ENCODE results near the gene TAS1R2.
"Not testable (repeated sequence)": the region's sequence is repeated elsewhere in the genome, so short reads cannot be mapped to it uniquely, and the experiment has no call there.

Gene TAS1R2

DNA sequence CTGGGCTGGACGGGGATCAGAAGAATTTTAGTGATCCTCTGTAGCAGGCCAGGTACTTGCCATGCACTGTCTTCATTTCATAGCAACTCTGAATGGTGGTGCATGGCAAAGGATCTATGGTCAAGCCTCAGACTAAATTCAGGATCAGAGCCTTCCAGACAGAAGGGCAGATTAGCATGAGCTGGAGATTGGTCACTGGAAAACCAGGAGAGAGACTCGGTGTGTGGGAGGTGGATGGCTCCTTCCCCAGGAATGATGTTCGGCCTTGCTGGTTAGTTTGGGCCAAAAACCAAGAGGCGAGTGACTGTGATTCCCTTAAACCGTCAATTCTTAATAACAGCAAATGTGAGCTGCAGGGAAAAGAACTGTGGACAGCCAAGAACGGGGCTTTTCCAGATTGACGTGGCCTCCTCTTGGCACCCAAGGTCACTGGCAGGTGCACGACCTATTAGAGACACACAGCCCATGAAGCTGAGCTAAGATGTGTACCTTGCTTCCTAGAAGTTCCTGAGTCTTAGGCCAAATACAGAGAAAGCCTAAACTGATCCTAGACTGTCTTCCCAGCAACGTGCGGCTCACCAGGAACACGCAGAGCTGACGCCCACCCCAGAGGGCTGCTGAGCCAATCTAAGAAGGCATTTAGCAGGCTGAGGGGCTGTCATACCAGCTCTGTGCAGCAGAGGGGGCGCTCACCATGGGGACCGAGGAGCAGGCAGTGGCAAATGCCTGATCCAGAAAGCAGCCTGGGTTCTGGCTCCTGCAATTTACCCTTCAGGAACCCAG lies 24.4 kb upstream of the TAS1R2 start:
- DNase-seq: peak; percentile 1

DNA sequence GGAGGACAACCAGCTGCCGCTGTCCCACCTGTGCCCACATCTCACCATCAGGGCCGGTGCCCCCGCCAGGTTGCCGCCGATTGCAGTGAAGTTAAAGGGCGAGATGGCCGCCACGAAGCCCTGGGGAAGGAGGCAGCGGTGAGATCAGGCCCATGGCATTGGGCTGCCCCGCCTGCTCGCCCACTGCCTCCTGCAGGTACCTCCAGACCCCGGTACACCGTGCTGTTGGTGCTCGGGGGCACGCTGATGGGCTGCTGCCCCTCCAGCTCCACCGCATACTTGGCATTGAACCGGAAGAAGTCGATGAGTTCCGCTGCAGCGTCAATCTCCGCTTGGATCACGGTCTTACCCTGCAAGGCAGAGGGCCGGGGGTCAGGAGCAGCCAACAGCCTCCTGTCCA lies 23.6 kb upstream of the TAS1R2 start:
- DNase-seq: no peak

DNA sequence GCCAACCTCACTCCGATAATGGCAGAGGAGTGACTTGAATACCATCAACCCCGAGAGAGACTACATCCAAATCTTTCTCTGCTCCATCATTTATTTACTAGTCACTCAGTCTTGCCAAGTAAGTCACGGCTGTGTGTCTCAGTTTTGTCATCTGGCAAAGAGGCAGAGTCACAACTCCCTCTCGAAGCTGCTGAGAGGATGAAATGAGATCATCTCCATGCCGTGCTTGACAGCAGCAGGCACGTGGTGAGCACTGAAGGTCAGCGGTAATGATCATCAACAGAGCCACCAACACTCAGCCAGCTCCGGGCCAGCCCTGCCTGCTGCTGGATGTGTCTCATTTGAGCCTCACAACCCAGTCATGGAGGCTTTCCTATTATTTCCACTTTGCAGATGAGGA lies 23.0 kb upstream of the TAS1R2 start:
- no peak for DNase-seq

DNA sequence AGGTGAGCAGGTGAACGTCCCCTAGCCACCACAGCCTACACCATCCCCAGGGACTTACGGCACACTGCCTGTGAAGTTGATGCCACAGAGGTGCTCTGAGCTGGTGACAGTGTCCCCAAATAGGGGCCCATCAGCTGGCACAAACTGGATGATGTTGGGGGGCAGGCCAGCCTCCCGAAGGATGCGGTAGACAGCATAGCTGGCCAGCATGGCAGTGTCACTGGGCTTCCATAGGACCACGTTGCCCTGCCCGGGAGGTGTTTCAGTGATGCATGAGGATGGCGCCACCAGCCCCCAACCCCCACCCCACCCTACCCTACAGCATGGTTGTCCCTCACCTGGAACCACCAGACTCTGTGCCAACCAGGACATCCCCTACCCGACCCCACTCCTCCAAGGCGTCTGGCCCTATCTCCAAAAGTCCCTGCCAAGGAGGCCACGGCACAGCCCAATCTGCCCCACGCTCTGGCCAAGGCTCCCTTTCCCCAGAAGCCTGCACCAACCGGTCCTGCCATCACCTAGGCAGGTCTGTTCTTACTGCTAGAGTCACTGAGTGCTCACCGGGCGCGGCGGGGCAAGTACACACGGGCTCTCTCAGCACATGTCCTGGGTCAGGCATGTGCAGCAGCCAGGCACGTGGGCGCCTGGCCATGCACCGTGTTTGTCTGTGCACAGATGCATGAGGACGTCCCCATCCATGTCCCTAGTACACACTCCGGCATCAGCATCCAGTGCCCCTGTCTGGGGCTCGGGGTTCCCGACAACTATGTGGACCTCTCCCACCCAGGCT lies 22.4 kb upstream of the TAS1R2 start:
- DNase-seq: no peak

DNA sequence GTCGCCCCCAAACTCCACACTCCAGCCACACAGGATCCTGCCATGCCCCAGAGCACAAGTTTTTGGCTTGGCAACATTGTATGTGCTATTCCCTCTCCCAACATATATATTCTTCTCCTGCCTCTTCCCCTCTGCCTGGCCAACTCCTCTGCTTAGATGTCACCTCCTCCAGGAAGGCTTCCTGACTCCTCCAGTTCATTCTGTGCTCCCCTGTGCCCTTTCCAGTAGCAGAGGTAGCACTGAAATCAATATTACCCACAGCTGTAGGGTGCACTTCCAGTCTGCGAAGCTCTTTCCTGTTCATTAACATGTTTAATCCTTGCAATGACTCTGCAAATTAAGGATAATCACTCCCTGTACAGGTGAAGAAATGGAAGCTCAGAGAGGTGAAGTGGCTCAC lies 21.7 kb upstream of the TAS1R2 start:
- no peak for DNase-seq

DNA sequence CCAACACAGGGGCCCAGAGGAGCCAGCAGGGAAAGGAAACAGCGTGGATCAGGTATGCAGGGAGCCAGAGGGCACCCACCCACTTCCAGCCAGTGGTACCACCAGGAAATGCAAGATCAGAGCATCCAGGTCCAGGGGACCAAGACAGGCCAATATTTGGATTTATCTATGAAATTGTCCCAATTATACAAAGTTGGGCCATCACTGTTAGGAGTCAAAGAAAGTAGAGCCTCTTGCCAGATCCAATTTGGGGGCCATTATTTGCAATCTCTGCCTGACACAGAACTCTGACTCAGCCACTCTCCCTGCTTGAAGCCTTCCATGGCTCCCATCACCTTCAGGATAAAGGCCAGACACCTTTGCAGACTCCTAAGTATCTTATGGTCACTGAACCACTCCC lies 21.1 kb upstream of the TAS1R2 start:
- DNase-seq: no peak

DNA sequence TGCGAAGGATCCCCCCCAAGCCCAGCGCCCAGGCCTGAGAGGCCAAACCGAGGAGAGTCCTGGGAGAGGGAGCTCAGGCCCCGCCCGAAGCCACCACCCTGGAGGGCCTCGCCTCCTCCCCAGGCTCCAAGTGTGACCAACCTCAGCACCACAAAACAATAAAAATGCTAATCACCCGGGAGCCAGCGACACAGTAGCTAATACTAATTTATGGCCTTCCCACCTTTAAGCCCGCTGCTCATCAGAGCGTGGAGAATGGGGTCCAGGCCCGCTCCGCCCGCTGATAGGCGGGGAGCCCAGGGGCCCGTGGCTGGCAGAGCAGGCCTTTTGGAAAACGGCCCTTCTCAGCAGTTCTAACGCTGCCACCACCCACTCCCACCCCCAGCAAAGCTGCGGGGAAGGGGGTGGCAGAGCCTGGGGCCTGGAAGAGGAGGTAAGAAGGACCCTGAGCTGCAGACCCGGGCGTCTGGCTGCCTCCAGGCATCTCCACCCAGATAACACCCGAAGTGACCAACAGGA lies 20.4 kb upstream of the TAS1R2 start:
- DNase-seq: no peak

DNA sequence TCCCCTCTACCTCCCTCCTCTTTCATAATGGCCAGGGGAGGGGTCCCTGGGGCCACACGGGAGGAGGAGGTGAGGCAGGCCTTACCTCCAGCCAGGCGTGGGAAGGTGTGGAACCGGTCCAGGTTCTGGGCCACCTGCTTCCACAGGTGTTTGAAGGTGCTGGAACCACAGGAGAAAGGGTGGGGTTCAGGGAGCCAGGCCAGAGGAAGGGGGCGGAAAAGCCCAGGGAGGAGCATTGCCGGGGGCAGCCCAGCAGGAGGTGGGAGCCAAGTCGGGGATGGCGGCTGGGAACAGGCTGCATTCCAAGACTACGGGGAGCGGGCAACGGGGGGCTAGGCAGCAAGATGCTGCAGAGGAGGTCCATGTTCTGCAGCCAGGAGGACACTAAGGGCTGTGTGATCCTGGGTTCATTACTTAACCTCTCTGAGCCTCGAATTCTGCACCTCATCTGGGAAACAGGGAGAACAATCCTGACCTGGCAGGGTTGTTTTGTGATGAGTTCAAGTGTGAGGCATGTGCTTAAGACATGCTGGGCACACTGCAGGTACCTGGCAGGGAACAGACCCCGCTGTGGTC lies 19.8 kb upstream of the TAS1R2 start:
- no peak for DNase-seq

DNA sequence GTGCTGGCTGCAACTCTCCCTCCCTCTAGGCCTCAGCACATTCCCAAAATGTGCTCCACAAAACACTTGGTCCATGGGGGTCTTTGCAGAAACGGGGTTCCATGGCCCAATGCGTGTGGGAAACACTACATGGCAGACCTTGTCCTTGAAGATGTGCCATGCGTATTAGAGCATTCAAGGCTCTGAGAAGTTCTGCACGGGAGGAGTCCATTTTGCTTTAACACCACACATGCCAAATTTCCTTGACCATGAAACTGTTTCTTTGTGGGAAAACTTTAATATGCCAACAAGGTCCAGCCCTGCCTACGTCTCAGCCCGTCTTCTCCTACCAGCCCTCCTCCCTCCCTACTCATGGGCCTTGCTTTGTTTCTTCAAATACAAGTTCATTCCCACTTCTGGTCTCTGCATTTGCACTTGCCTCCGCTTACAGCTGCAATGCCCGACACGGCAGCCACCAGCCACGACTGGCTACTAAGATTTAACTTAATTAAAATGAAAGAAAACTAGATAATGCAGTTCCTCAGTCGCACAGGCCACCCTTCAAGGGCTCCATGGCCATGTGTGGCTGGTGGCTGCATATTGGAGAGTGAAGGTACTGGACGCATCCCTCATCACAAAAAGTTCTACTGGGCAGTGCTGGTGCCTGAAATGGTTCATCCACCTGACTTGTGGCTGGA lies 19.2 kb upstream of the TAS1R2 start:
- no peak for DNase-seq

DNA sequence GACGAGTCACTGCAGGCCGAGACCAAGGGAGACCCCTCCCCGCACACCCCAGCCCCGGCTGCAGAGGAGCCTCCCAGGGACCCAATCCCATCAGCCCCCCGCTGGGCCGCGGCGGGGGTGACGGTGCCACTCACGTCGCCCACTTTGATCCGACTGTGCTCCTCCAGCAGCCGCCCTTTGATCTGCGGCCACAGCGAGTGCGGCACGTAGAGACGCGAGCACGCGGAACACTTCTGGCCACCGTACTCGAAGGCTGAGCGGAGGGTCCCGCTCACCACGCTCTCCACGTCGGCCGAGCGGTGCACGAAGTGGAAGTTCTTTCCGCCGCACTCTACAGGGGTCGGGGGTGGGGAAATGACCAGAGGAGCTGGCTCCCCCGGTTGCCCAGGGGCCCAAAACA lies 17.8 kb upstream of the TAS1R2 start:
- DNase-seq: no peak

DNA sequence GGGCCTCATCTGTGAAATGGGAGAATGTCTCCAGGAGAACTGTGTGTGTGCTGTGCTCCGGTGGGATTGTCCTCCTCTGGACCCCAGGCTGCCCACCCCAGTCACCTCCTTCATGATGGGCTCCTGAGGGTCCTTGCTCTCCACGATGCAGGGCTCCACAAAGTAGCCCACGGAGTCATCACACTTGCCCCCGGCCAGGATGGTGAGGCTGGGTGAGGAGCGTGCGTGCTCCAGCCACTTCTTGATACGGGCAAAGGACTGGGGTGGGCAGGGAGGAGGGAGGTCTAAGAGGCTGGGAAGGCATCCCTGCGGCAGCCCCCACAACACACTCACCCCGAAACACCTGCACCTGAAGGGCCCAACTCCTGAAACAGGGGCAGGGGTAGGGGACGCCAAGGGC lies 16.8 kb upstream of the TAS1R2 start:
- no peak for DNase-seq

DNA sequence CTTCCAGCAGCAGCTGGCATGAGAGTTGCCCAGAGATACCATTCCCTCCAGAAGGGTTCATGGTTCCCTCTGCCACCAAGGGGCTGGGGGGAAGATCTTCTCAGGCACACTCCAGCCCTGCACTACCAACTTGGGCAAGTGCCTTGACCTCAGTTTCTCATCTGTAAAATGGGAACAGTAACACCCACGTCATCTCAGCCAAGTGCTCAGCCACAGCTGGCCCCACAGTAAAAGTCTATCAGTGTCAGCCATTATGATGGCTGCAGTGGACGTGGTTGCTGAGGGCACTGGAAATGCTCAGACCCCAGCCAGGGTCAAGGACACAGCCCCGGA lies 16.3 kb upstream of the TAS1R2 start:
- DNase-seq: no peak

DNA sequence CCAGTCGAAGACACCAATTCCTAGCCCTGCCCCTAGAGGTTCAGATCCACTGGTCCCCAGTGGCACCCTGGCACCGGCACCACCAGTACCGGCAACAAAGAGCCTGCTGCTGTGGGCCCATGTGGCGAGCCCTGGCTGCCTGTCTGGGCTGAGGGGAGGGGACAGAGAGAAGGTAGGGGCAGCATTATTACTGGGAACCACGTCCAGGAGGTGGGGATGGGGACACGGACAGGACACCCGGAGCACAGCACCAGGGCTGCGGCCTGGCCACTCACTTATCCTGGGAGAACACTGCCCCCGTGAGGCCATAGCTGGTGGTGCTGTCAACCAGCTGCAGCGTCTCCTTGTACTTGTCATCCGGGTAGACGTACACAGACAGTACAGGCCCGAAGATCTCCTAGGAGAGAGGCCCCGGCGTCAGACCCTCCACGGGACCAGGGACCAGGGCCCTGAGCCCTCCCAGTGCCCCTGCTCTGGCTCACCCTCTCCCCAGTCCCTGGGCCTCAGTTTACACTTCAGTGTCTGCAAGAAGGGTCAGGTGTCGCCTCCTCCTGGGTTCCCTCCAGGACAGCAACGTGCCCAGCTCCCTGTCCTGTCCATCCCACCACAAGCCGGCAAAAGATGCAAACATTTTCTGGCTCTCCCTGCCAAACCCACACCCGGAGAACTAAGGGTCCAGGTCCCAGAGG lies 15.8 kb upstream of the TAS1R2 start:
- peak; percentile 18 for DNase-seq

DNA sequence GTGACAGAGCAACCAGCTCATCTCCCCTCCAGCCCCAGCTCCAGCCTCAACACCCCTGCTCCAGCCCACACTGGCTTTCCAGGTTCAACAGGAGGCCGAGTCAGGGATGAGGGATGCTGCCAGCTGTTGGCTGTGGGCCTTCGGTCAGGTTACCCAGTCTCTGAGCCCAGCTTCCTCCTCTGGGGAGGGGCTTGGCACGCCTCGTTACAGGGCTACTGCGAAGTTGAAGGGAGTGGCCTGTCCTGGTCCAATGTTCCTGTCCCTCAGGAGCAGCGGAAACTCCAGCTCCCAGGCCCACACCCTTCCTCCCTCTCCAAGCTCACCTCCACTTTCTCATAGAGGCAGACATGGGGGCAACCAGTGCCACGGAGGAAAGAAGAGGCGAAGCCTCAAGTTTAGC lies 15.1 kb upstream of the TAS1R2 start:
- no peak for DNase-seq

DNA sequence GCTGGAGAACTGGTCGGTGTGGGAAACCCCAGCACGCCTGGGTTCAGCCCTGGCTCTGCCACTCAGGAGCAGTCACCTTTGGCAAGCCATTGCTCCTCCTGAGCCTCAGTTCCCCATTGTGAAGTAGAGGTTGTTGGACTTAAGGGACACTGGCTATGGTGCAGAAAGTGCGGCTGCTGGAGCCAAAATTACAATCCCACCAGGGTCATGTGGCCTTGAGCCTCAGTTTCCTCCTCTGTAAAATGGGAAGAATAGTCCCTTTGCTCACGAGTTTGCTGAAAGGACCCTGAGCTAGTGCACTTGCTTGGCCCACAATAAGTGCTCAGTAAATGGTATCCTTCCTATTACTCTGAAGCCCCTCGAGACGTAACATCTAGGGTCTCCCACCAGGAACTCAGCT lies 14.6 kb upstream of the TAS1R2 start:
- no peak for DNase-seq

DNA sequence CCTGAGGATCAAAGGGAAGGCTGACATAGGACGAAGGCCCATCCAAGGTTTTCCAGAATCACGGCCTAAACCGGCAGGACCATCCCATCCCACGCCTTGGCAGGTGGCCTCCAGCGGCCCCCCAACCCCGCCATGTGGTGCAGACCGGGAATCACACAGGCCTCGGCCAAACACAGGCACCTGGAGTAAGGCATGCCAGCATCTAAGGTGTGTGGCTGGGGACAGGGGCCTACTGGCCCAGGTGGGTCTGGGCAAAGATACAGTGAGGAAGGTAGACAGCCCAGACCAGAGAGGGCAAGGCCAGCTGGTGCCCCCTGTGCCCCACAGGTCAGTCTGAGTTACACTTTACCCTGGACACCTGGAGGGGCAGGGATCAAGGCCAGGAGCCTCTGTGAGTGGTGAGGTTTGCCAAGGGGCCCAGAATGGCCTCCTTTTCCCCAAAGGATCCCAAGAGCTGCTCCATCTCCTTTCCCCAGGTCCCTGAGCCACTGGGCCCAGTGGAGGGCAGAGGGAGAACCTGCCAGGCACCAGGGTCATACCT lies 12.7 kb upstream of the TAS1R2 start:
- no peak for DNase-seq

DNA sequence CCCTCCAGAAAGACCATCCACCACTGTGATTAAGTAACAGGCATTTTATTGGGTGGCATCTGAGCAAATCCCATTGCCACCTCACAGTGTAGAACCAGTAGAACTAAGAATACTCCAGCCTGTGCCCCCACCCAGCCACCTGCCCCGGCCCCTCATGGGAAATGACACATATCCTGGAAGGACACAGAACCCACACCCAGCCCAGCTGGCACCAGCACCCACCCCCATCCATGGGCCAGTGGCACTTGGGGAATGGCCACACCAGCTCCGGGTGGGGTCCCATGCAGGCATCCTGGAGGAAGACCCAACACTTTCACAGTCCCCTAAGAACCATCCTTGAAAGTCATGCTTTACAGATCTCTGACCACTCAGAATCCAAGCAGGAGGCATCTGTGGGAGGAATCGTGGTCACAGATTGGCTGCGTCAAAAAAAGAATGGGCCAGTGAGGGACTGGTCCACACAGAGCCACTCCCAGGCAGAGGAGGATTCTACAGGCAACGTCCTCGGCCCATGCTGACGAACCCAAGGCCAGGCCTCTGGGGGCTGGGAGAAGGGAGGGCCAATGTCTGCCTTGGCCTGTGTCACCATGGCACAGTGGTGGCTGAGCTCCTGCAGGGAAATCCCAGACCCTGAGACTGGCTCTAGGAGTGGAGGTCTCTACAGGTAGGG lies 12.1 kb upstream of the TAS1R2 start:
- no peak for DNase-seq

DNA sequence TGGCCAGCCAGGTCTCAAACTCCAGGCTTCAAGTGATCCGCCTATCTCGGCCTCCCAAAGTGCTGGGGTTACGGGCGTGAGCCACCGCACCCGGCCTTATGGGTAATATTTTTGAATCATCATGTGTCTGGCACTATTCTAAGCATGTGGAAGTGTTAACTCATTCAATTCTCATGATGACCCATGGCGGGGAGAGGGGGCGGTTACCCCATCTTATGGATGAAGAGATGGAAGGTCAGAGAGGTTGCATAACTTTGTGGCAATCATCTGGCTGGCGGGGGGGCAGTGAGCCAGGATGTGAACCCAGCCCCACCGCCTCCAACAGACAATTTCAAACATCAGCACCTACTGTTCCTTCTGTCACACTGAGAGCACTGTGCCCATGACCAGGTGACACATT lies 11.5 kb upstream of the TAS1R2 start:
- no peak for DNase-seq

DNA sequence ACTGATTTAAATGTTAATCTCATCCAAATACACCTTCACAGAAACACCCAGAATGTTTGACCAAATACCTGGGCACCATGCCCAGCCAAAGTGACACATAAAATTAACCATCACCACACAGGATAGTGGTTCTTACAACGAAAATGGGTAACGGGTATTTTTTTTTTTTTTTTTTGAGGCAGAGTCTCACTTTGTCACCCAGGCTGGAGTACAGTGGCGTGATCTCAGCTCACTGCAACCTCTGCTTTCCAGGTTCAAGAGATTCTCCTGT lies 11.1 kb upstream of the TAS1R2 start:
- not testable (repeated sequence) for DNase-seq

DNA sequence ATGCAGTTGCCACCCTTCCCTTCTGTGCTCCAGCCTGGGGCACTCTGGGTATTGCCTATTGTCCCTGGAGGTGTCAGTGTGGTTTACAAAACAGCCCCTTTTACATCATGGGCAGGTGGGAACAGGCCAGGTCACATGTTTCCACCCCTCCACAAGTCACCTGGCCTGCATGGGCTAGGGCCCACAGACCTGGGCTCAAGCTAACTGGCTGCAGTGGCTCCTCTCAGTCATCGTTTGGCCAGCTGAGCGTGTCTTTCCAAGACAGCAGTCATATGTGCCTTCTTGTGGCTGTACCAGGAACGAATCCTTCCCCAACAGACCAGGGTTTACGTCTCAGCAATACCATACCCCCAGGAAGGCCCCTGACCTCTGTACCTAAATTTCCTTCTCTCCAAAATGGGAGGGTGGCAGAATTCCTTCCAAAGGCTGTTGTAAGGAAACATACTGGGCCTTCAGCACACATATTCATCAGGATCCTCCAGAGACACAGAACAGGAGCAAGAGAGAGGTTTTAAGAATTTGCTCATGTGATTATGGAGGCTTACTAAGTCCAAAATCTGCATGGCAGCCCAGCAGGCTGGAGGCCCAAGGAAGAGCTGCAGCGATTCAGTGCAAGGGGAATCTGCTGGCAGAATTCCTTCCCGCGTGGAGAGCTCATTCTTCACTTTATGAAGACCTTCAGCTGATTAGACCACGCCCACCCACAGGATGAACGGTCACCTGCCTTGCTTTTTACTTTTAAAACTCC lies 10.6 kb upstream of the TAS1R2 start:
- DNase-seq: no peak

DNA sequence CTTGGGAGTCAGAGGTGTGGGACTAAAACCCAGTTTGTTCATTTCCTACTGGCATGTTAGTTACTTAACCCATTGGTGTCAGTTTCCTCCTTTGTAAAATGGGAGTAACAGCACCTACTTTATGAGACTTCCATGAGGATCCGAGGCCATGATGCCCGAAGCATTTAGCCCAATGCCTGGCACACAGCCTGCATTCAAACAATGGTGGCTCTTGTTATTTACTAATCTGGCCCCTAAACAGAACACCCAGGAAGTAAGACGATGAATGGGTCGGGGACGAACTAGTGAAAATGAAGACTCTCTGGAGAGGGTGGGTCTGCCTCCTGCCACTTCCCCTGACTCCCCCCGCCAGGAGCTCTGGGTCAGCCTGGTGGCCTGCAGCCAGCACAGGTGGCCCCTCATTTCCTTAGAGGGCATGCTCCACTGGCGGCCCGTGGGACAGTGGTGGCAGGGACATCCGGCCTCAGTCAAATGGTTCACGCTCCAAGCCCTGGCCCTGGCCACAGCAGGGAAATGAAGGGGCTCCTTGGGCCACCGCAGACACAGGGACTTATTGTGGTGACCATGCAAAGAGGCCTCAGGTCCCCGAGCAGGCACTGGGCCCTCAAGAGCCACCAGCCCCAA lies 9.5 kb upstream of the TAS1R2 start:
- no peak for DNase-seq
